Calu3 (cell line): ENCODE measurements around the gene DUSP22. TPM values are rescaled to one million over a fixed set of nuclear protein-coding genes. Genes with fewer than 3 reads are reported as not detected.

Experiments
- BruUV-seq: library from RNA; stranded (reverse); fragments of 400-500 nt; replicated peaks from 2 replicates; lab custom pipeline; 2021; lab: Mats Ljungman, UMichigan
- CTCF ChIA-PET: fragments of 300-600 bp; sonication (Branson Sonifier 250); formaldehyde crosslinking; loops from one replicate; lab custom pipeline; 2022; ENCODE audit warnings: antibody characterized with exemption; lab: Charles Lee
- DNase-seq: peaks from one replicate; pipeline ENCODE4 v3.0.0; 2022
- H3K27ac Mint-ChIP-seq: one replicate; pipeline ENCODE4 v1.8.0; 2022; ENCODE audit warnings: mixed read lengths; ENCODE audit not compliant: unreplicated experiment
- H3K27me3 Mint-ChIP-seq: one replicate; pipeline ENCODE4 v1.8.0; 2022; ENCODE audit warnings: mixed read lengths; ENCODE audit not compliant: unreplicated experiment
- H3K36me3 Mint-ChIP-seq: one replicate; pipeline ENCODE4 v1.8.0; 2022; ENCODE audit warnings: mild to moderate bottlenecking, moderate library complexity, mixed read lengths; ENCODE audit not compliant: insufficient read depth, unreplicated experiment
- H3K4me1 Mint-ChIP-seq: one replicate; pipeline ENCODE4 v1.8.0; 2022; ENCODE audit warnings: mild to moderate bottlenecking, low read depth, mixed read lengths; ENCODE audit not compliant: unreplicated experiment
- H3K4me3 Mint-ChIP-seq: one replicate; pipeline ENCODE4 v1.8.0; 2022; ENCODE audit warnings: mild to moderate bottlenecking, low read depth, moderate library complexity, mixed read lengths; ENCODE audit not compliant: unreplicated experiment
- H3K9me3 Mint-ChIP-seq: one replicate; pipeline ENCODE4 v1.8.0; 2022; ENCODE audit warnings: low read depth, mixed read lengths; ENCODE audit not compliant: unreplicated experiment
- intact Hi-C: fragments of 100-400 bp; cut with micrococcal nuclease; formaldehyde crosslinking; loops from one replicate; pipeline ENCODE4 v1.10.0; 2022; ENCODE audit not compliant: unreplicated experiment
- total RNA-seq: library from RNA; stranded (reverse); gene quantifications from 2 replicates; pipeline ENCODE4 v1.2.3, GENCODE V29; 2022
- TF ChIP-seq, protein P1 (sequence below): fragments of 200-600 bp; IDR thresholded peaks from one replicate; pipeline ENCODE4 v1.8.0; 2022; ENCODE audit warnings: antibody characterized with exemption; ENCODE audit not compliant: unreplicated experiment

DUSP22 gene
- total RNA-seq, 1 experiment from 2014 or later = 14.7 TPM

GRCh38 chr6:255041-255750, 37.1 kb upstream of the DUSP22 start:
- H3K4me3 Mint-ChIP-seq = no peak overlapping the region
- TF ChIP-seq, protein P1, sequence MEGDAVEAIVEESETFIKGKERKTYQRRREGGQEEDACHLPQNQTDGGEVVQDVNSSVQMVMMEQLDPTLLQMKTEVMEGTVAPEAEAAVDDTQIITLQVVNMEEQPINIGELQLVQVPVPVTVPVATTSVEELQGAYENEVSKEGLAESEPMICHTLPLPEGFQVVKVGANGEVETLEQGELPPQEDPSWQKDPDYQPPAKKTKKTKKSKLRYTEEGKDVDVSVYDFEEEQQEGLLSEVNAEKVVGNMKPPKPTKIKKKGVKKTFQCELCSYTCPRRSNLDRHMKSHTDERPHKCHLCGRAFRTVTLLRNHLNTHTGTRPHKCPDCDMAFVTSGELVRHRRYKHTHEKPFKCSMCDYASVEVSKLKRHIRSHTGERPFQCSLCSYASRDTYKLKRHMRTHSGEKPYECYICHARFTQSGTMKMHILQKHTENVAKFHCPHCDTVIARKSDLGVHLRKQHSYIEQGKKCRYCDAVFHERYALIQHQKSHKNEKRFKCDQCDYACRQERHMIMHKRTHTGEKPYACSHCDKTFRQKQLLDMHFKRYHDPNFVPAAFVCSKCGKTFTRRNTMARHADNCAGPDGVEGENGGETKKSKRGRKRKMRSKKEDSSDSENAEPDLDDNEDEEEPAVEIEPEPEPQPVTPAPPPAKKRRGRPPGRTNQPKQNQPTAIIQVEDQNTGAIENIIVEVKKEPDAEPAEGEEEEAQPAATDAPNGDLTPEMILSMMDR = no peak
- DNase-seq = no peak
- intact Hi-C loops = no loop called here
- CTCF ChIA-PET = no interaction called here
- no peaks in the 10 kb centered on the region for H3K9me3 Mint-ChIP-seq
- H3K27ac Mint-ChIP-seq = no peak overlapping the region
- no peaks in the 10 kb centered on the region for H3K4me1 Mint-ChIP-seq
- H3K27me3 Mint-ChIP-seq = peaks cover 5% of the 10 kb centered on the region
- no peaks in the 10 kb centered on the region for H3K36me3 Mint-ChIP-seq
- no TSS peak for BruUV-seq

DNA sequence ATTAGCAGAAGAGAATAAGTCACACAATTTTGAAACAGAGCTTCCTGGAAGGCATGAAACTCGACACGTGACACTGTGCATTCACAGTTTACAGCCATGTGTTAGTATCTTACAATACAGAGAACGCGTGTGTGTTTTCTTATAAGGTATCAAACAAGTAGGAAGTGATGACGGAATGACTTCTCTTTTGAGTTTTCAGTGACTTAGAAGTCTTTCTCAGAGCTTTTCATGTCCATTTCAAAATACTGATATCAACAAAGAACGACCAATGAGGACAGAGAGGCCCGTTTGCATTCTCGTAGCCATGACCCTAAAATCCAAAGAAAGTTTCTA, 36.6 kb upstream of the DUSP22 start:
- BruUV-seq = no TSS peak
- H3K36me3 Mint-ChIP-seq = no peaks in the 10 kb centered on the region
- intact Hi-C loops = no loop called here
- TF ChIP-seq, protein P1 = no peak
- H3K4me1 Mint-ChIP-seq = no peaks in the 10 kb centered on the region
- CTCF ChIA-PET = interaction anchor here (0.6 to 0.9 kb wide), 2 partner anchors 31 to 67 kb away, joined by 4 to 6 read pairs; no protein-coding TSS in a partner anchor
- H3K9me3 Mint-ChIP-seq = no peaks in the 10 kb centered on the region
- H3K27ac Mint-ChIP-seq = no peak overlapping the region
- H3K27me3 Mint-ChIP-seq = peaks cover under 1% of the 10 kb centered on the region
- no peak overlapping the region for H3K4me3 Mint-ChIP-seq
- no peak for DNase-seq

DNA sequence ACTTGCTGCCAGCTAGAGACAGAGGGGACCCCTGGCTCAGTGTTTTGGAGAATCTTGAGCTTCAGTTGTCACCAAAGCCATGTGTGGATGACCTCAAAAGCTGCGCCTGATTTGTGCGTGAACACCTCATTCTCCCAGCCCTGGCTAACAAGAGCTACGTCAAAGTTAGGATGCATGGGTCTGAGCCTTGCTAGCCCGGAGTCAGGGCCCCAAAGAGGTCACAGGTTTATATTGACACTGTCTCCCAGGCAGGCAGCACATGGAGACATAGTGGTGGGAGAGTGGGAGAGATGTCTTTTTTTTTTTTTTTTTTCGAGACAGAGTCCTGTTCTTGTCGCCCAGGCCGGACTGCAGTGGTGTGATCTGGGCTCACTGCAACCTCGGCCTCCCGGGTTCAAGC, 36.1 kb upstream of the DUSP22 start:
- intact Hi-C loops = no loop called here
- H3K4me3 Mint-ChIP-seq = no peak overlapping the region
- TF ChIP-seq, protein P1 = no peak
- H3K36me3 Mint-ChIP-seq = no peaks in the 10 kb centered on the region
- H3K4me1 Mint-ChIP-seq = no peaks in the 10 kb centered on the region
- CTCF ChIA-PET = interaction anchor here (0.6 to 0.9 kb wide), 2 partner anchors 30 to 68 kb away, joined by 4 to 6 read pairs; no protein-coding TSS in a partner anchor
- H3K9me3 Mint-ChIP-seq = no peaks in the 10 kb centered on the region
- H3K27ac Mint-ChIP-seq = no peak overlapping the region
- no peaks in the 10 kb centered on the region for H3K27me3 Mint-ChIP-seq
- no TSS peak for BruUV-seq
- no peak for DNase-seq

GRCh38 chr6:257031-257725, 35.1 kb upstream of the DUSP22 start:
- Mint-ChIP-seq H3K36me3 (no peaks in the 10 kb centered on the region), H3K4me3 (no peak overlapping the region), H3K4me1 (no peaks in the 10 kb centered on the region), H3K9me3 (no peaks in the 10 kb centered on the region), H3K27me3 (no peaks in the 10 kb centered on the region), H3K27ac (no peak overlapping the region)
- no TSS peak for BruUV-seq
- no peak for DNase-seq
- intact Hi-C loops = no loop called here
- CTCF ChIA-PET = no interaction called here
- TF ChIP-seq, protein P1 = no peak
